Dermis blood vessel endothelial cell (primary cell): ENCODE measurements around the gene ZSCAN1. TPM values are rescaled to one million over a fixed set of nuclear protein-coding genes. Genes with fewer than 3 reads are reported as not detected.

ENCODE experiments used
- DNase-seq: peaks from one replicate; pipeline ENCODE4 v3.0.0; 2010
- total RNA-seq: library from RNA; depleted of rRNA; stranded (reverse); fragments of >200 nt; gene quantifications from 2 replicates; pipeline ENCODE4 v1.2.3, GENCODE V29; 2014

ZSCAN1 gene
- total RNA-seq, 1 donor from 2014 or later: not detected

- DNase-seq: no peak
Measured at GRCh38 chr19:58040751-58041525, 7.1 kb downstream of the ZSCAN1 start.

- no peak for DNase-seq
Measured at GRCh38 chr19:58042495-58043340, 8.9 kb downstream of the ZSCAN1 start.

- DNase-seq: no peak
Measured at GRCh38 chr19:58044391-58044790, 10.6 kb downstream of the ZSCAN1 start.

- no peak for DNase-seq
Measured at GRCh38 chr19:58044886-58045285, 11.1 kb downstream of the ZSCAN1 start.

- no peak for DNase-seq
Measured at GRCh38 chr19:58045411-58046050, 11.7 kb downstream of the ZSCAN1 start.

- DNase-seq: no peak
Measured at GRCh38 chr19:58046856-58047255, 13.0 kb downstream of the ZSCAN1 start.

- DNase-seq: no peak
Measured at GRCh38 chr19:58047672-58048071, 13.8 kb downstream of the ZSCAN1 start.

- DNase-seq: no peak
Measured at GRCh38 chr19:58052256-58052655, 18.4 kb downstream of the ZSCAN1 start.

GRCh38 chr19:58053480-58054156 is 19.8 kb downstream of the ZSCAN1 start:
- no peak for DNase-seq

GRCh38 chr19:58054901-58055874 is 21.4 kb downstream of the ZSCAN1 start:
- peak; percentile 12 for DNase-seq

- no peak for DNase-seq
Measured at GRCh38 chr19:58056261-58056660, 22.4 kb downstream of the ZSCAN1 start.

GRCh38 chr19:58056861-58057260 is 23.0 kb downstream of the ZSCAN1 start:
- no peak for DNase-seq

GRCh38 chr19:58058467-58058866 is 24.6 kb downstream of the ZSCAN1 start:
- no peak for DNase-seq

GRCh38 chr19:58059003-58059670 is 25.3 kb downstream of the ZSCAN1 start, which contains the start of gene ZNF135:
Gene ZNF135 (plus strand): TSS chr19:58059282. CDS start chr19:58060003, 721 bp downstream.
- DNase-seq: peak; percentile 63

GRCh38 chr19:58059671-58060078 is 25.9 kb downstream of the ZSCAN1 start:
- no peak for DNase-seq

- DNase-seq: no peak
Measured at GRCh38 chr19:58060231-58060630, 26.4 kb downstream of the ZSCAN1 start.

GRCh38 chr19:58063712-58064111 is 29.9 kb downstream of the ZSCAN1 start:
- no peak for DNase-seq

GRCh38 chr19:58067240-58067912 is 33.6 kb downstream of the ZSCAN1 start:
- DNase-seq: no peak

GRCh38 chr19:58079792-58080191 is 46.0 kb downstream of the ZSCAN1 start:
- DNase-seq: no peak

GRCh38 chr19:58083021-58083420 is 49.2 kb downstream of the ZSCAN1 start:
- DNase-seq: no peak
